GM21528 (cell line): ENCODE results near the gene ATP5F1B.
"Not testable (repeated sequence)": the region's sequence is repeated elsewhere in the genome, so short reads cannot be mapped to it uniquely, and the experiment has no call there.

Source experiments
- ATAC-seq: cut with Tn5 transposase; IDR thresholded peaks from one replicate; pipeline ENCODE4 v1.9.1; 2021; ENCODE audit warnings: mild to moderate bottlenecking, moderate library complexity; ENCODE audit not compliant: unreplicated experiment, low FRiP score

ATP5F1B gene

DNA sequence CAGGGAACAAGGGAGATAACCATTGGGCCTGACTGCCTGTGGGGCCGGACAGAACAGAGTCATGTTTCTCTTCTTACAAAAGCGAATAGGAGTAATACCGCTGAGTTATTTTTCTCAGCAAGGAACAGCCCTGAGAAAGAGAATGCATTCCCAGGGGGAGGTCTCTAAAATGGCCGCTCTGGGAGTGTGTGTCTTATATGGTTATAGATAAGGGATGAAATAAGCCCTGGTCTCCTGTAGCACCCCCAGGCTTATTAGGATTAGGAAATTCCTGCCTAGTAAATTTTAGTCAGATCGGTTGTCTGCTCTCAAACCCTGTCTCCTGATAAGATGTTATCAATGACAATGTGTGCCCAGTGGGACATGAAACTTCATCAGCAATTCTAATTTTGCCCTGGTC, 8.0 kb upstream of the ATP5F1B start:
- not testable (repeated sequence) for ATAC-seq

DNA sequence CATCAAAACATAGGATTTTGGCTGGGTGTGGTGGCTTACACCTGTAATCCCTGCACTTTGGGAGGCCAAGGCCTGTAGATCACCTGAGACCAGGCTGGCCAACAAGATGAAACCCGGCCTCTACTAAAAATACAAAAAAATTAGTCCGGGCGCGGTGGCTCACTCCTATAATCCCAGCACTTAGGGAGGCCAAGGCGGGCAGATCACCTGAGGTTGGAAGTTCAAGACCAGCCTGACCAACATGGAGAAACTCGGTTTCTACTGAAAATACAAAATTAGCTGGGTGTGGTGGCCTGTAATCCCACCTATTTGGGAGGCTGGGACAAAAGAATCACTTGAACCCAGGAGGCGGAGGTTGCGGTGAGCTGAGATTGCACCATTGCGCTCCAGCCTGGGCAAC, 2.2 kb upstream of the ATP5F1B start:
- ATAC-seq, result not testable (repeated sequence)

DNA sequence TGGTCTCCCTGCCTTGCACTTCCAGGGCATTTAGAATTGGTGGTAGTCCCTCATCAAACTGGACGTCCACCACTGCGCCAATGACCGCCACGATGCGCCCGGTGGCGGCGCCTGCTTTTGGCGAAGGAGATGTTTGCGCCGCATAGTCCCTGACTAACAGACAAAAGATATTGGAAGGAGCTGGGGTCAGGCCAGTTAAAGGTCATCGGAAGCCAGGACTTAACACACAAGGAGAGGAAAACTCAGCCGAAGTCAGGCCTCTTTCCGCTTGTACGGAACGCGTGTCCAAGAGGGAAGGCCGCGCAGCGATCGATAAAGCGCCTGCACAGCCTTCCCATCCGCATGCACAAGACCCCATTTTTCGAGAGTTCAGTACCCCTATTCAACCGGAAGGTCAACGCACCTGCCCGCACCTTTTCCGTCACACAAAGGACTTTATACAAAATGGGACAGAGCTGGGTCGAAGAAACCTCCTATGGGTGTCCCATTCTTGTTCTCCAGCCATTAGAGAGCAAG, 525 bp downstream of the ATP5F1B start:
- no peak for ATAC-seq

GRCh38 chr12:56644654-56645053, 1.1 kb downstream of the ATP5F1B start:
- no peak for ATAC-seq

GRCh38 chr12:56641219-56641618, 4.6 kb downstream of the ATP5F1B start:
- no peak for ATAC-seq

- no peak for ATAC-seq
Observed at GRCh38 chr12:56637621-56638020, 8.2 kb downstream of the ATP5F1B start.

DNA sequence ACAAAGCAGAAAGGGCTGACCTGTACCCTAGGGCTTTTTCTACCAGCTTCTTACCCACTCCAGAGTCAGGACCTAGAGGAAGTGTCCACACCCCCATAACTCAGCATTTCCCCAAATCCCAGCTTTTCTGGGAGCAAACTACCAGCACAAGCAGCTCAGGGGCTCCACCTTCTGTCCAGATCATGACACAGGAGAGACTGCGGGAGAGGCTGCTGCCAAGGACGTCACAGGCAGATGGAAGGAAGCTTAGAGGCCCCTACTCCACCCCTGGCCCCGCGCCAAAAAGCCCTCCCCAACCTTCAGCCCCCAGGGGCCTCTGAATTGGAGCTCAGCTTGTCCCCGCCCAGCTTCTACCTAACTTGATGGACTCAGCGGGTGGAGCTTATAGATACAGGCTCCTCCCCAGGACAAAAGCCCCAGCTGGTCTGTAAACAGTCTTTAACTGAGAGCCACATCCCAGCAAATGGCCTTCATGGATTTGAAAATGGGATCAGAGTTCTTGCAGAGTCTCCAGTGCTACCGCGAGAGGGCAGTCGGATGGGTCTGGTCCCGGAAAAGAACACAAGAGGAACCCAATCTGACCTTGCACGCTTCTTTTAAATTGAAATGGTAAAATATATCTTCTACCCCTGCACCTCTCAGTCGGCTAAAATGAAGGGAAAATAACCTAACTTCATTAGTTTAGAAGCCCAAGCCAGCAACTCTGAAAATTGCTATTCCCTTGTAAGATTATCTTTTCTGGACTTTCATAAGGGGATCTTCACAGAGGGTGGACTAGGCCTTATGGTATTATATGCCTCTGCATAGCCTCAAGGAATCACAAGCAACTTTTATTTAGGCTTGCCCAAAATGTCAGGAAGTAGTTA, 8.9 kb downstream of the ATP5F1B start:
- ATAC-seq, result peak; percentile 58

GRCh38 chr12:56635806-56636674, 9.7 kb downstream of the ATP5F1B start:
- ATAC-seq, result peak; percentile 42

DNA sequence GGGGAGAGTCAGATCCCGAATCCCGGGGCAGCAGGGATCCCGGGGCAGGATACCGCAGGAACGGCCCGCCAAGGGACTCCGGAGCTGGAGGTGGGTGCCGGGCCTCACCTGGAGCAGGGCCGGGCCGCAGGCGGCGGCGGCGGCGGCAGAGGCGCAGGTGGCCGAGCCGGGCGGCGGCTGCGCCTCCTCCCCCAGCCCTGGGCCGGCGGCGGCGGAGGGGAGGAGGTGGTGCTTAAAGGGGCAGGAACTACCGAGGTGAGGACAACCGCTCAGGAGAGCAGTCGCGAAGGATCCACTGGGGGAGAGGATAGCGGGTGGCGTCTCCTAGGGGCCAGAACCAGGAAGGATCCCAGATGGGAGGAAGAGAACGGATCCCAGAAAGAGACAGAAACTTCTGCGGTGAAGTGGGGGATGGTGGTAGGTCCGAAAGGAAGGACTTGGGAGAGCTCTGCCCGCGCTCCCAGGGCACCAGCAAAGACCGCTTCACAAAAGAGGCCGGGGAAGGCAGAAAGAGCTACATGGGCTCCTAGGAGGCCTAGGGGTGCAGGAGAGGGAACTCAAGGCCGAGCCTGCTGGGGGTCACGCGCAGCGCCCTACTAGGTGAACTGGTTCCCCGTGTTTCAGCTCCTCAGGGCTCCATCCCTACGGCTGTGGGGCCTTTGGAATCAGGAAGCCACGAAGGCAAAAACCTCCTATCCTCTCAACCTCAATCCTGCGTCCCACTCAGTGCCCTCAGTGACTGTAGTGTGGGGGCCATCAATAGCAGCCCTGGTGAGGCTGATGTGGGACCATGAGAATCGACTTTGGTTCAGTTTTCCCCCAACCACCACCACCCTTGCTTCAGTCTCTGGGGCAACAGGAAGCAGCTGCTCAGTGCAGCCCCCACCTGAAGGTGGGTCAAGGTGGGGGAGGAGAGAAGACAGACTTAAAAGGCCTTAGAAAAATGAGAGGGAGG, 10.7 kb downstream of the ATP5F1B start:
- ATAC-seq, result peak; percentile 35

DNA sequence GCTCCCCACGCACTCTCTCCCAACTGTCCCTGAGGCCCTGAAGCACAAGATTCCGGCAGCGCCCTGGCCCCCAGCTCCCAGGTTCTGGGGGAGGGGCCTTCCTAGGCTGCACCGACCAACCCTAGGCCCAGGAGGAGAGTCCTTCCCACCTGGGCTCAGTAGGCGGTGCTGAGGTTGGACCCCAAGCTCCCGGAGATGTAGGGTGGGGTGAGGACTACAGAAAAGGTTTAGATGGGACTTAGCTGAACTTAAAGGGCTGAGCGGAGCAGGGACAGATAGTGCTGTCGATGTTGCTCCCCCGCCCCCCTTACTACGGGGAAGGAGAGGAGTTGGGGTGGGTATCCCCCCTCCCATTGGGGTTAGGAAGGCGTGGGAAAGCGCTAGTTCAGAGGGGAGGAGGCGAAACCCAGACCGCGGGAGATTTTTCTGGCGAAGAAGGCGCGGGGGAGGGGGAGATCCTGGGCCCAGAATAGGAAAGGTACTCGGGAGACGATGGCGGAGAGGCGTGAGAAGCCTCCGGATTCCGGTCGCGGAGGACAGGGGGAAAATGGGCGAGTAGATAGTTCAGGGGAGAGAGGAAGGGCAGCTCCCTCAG, 11.4 kb downstream of the ATP5F1B start:
- ATAC-seq, result no peak

DNA sequence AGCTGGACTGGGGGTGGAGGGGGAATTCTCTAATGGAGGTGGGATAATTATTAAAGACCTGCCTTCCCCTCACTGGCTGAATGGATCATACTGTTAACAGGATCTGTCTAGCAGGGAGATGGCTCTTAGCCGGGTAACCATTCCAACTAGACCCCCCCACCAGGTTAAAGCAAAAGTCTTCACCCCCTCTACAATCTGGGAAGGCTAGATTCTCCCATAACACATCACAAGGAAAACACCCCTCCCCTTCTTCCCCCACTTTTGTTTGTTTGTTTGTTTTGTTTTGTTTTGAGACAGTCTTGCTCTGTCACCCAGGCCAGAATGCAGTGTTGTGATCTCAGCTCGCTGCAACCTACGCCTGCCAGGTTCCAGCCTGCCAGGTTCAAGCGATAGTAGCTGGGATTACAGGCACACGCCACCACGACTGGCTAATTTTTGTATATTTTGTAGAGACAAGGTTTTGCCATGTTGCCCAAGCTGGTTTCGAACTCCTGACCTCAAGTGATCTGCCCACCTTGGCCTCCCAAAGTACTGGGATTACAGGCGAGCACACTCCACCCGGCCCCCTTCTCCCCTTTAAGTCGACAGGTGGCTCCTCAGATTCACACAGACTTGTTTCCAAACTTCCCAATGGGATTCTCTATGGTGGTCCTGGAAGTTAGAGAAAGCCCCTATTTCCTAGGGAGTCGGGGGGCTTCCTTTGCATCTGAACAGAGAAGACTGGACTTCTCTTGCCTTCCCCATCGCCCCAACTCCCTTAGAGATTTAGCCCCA, 12.1 kb downstream of the ATP5F1B start:
- ATAC-seq, result no peak

- ATAC-seq, result no peak
Observed at GRCh38 chr12:56632701-56633467, 12.9 kb downstream of the ATP5F1B start.

DNA sequence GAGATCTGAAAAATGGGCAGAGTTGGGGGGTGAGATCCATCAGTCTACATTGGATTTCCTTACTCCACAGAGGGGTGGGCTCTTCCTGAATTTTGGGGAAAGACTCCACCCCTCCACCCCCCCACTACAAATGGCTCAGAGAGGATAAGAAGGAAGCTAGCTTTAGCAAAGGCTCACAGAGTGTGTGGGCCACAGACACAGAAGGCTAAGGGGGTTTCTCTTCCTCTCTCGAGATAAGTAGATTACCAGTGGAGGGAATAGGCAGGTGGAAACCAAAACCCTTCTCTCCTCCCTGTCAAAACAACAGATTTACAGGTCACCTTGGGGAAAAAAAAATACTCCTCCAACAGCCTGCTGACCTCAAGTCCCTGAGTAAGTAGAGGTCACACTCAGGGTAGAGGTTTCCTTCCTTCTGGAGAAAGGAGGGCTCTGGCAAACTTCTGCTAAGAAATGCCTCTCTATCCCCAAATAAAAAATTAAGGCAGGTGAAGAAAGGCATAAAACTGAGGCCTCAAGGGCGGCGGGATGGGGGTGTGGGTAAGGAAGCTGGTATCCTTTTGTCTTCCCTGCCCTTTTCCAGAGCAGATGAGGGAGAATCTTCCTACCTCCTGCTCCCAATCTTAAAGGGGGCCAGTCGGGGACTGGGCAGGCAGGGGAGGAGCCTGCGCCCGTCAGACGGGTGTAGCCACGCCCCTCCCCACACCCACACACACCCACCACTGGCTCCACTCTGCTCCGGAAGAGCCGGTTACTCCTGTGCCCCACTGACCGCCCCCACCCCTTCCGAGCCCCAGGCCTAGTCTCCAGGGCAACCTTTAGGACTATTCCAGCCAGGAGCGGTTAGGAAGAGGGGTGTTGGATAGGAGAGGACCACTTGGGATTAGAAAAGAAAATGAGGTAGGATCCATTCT, 13.7 kb downstream of the ATP5F1B start:
- ATAC-seq, result no peak

- ATAC-seq, result peak; percentile 54
Observed at GRCh38 chr12:56630180-56630632, 15.6 kb downstream of the ATP5F1B start, which contains the start of gene BAZ2A. Gene BAZ2A, minus strand, starts transcription at chr12:56630326. Its CDS starts 12,796 bp downstream, at chr12:56617530.

DNA sequence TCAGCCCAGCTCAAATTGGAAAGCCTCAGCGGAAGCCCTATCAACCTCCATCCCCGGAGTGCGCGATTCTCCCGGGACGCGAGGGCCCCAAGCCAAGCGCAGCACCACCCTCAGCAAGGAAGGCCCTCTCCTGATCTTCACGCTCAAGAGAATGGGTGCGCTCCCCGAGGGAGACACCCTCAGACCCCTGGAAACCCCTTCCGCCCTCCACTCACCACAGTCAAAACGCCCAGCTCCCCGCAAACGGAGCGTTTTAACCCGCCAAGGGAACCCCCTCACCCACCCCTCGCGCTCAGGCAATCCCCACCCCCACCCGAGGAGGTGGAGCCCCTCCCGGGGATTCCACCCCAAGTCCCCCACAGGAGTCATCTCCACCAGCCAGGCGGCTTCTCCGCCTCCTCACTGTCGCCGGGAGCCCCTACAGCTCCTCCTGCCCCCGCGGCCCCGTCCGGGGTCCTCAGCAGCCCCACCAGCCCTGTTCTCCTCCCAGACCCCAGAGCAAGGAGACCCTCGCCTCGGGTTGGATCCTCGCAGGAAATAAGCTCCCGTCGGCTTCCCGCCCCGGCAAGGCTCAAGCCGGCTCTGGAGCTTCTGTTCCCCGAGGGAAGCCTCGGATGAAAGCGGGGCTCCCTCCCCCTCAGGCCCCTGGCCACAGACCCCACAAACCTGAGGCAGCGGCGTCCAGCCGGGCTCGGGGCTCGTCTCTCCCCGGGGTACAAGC, 16.2 kb downstream of the ATP5F1B start:
- ATAC-seq, result peak; percentile 10

DNA sequence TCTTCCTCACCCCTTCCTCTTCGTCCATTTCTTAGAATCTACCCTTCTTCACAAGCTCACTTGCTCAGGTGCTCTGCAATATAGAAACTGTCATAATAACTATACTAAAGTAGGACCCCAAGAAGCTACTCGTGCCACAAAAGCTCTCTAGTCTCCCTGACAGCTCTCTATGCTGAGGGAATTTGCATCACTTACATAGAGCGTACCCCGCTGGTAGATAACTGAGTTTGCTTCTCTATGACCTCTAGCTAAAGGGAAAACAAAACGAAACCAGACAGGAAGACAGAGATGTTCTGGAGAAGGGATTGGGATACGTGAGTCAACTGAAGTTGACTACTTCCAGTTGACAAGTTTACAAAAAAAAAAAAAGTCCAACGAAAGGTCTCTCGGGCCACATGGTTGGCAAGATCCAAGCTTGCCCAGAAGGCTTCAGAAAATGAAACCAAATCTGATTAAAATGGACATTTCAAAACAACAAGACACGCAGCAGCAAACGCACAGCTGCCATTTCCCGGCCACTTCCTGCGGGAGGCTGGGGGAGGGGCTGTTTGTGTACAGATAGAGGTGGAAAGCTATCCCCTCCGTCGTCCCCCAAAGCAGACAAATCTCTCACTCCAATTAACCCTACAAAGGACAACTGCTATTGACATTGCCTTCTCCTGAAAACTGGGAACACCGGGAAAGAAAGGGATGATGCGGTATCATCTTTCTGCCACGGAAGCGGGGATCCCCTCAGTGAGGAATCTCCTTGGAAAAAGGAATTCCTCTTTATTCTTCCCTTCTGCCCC, 16.9 kb downstream of the ATP5F1B start:
- no peak for ATAC-seq
